NCI-H1930 (cell line): ENCODE results near the gene HOXD10.
A peak's percentile ranks its signal among the peaks of the same experiment; 100 is the strongest.

Source experiments
- DNase-seq, 2 experiments: peaks; one replicate each; lab custom pipeline; 2025; lab: John Stamatoyannopoulos, UW

Gene HOXD10

GRCh38 chr2:176151442-176152287 is 35.1 kb downstream of the HOXD10 start, which contains the start of gene HOXD4:
Gene HOXD4, plus strand, starts transcription at chr2:176151550. Its CDS starts 84 bp downstream, at chr2:176151634.
- DNase-seq, result no peak

DNA sequence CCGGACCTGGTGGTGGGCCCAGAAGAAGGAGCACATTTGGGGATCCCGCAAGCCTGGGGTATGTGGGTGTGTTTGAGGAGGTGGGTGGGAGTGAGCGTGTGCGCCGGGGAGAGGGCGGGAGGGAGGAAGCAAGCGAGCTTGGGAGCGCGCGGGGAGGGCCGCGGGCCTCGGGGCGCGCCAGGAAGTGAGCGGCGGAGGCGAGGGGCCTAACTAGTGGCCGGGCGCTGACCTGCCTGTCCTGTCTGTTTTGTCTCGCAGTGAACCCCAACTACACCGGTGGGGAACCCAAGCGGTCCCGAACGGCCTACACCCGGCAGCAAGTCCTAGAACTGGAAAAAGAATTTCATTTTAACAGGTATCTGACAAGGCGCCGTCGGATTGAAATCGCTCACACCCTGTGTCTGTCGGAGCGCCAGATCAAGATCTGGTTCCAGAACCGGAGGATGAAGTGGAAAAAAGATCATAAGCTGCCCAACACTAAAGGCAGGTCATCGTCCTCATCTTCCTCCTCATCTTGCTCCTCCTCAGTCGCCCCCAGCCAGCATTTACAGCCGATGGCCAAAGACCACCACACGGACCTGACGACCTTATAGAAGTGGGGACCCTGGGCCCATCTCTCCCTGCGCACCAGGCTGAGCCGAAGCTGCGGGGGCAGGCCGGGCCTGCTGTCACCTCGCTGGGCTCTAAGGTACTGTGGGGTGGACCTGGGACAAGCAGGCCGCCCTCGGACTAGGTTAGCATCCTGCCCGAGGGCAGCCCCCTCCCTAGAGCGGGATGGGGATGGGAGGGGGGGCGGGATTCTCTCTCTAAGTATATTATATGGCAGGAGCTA is 36.0 kb downstream of the HOXD10 start:
- DNase-seq, result no peak

GRCh38 chr2:176154576-176155252 is 38.1 kb downstream of the HOXD10 start:
- DNase-seq, result no peak

DNA sequence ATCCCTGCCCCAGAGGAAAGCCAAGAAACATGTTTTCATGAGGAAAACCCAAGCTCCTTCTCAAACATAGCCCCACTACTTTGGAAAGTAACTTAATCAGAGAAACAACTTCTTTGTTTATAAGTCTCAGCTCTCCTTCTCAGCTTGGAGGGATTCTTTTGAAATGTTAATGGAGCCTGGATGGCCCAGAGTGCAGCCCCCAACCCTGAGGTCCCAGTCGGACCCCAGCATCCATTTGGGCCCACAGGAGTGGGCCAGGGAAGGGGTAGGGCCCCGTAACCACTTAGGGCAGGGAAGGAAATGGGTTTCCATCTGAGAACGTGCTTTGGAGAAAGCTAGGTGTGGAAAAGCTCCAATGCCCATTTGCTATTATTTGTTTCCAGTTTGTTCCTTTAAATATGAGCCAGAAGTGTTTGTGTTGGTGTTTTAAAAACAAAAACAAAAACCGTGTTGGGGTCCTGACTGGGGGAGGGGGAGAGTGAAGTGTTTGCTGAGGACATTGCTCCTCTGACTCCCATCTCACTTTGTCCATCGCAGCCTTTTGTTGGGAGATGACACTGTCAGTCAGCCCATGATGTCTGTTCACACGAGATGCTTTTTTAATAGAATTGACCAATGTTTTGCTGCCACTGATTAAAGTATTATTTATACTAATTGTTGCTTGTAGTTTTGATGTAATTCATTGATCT is 38.9 kb downstream of the HOXD10 start:
- DNase-seq, result no peak

DNA sequence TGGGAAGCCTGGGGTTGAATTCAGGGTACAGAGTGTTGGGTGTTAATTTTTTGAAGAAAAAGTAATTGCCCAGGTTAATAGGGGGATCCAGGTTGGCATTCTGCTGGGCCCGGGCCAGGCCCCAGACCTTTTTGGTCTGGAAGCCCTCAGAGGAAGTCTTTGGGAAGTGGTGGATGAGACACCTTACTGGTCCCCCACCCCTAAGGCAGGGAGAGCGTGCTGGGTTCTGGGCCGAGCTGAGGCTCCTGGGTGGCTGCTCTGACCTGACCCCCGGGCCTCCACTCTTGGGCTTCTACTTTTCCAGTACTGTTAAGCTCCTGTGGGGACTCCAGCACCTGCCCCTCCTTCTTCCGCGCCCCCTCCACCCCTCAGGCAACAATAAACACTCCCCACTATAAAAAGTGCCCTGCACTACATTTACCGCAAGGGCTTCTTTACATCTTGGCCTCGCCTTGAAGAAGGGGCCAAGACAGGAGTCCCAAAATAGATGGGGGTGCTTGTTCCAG is 39.8 kb downstream of the HOXD10 start:
- no peak for DNase-seq

- DNase-seq, result no peak
Measured at GRCh38 chr2:176156807-176157498, 40.4 kb downstream of the HOXD10 start, which contains the start of gene HOXD3. Gene HOXD3, plus strand, starts transcription at chr2:176157307. Its CDS starts 11,808 bp downstream, at chr2:176169115.

DNA sequence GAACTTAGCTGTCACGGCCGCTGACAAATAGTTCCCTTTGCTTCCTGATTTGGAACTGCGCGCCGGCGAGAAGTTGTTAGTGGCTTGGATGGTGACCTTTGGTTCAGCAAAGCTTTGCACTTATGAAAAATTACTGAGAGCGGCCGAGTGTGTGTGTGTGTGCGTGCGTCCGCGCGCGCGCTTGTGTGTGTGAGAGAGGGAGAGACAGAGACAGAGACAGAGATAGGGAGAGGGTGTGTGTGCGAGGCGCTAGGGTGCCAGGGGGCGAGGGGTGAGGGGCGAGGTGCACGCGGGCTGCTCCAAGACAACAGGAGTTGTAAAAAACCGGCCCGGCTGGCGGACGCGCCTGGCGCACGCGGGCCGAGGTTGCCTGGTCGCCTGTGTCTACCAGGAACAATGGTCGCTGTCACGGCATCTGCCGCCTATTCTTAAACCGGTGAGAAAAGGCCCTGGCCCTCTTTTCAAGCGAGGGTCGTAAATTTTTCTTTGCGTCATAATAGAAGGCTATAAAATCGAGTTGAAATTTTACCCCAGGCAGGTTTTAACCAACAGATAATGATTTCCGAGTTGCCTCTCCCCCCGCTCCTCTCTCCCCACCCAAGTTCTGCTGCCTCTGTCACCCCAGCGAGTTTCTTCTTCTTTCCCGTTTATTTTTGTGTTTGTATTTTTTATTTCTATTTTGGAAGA is 41.1 kb downstream of the HOXD10 start:
- peak; percentile 43 to 51 for DNase-seq

GRCh38 chr2:176158186-176158591 is 41.6 kb downstream of the HOXD10 start:
- no peak for DNase-seq

DNA sequence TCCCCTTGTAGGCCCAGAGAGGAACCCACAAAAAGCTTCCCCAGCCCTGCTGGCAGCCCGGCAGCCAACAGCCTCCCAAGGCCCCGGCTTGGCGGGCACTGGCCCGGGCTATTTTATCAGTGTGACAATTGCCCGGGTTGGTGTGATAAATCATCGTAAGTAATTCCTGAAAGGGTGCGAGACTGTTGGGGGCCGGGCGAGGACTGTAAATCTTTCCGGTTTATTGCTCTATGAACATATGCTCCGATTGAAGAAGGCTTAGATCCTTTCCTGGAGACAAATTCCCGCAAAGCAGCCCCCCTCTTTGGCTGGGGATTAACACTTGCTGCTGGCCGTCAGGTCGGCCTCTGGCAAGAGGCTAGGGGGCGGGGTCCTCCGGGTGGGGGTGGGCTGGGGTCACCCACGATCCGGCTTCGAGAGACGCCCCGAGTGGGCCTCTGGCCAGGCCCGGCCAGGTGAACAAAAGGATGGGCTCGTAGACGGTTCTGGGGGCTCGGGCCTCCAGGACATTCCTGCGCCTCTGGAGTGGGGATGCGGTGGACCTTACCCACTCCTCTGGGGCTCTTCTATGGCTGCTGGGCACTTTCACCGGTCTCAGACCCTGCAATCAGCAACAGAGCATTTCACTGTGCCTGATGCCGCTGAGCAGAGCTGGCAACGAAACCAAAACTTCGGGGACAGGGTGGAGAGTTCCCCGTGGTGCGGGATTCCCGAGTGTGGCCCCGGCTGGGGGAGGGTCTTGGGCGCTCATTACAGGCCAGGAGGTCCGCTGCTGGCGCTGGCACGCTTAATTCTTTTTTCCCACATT is 42.5 kb downstream of the HOXD10 start:
- no peak for DNase-seq

- DNase-seq, result no peak
Measured at GRCh38 chr2:176159663-176160250, 43.2 kb downstream of the HOXD10 start.

DNA sequence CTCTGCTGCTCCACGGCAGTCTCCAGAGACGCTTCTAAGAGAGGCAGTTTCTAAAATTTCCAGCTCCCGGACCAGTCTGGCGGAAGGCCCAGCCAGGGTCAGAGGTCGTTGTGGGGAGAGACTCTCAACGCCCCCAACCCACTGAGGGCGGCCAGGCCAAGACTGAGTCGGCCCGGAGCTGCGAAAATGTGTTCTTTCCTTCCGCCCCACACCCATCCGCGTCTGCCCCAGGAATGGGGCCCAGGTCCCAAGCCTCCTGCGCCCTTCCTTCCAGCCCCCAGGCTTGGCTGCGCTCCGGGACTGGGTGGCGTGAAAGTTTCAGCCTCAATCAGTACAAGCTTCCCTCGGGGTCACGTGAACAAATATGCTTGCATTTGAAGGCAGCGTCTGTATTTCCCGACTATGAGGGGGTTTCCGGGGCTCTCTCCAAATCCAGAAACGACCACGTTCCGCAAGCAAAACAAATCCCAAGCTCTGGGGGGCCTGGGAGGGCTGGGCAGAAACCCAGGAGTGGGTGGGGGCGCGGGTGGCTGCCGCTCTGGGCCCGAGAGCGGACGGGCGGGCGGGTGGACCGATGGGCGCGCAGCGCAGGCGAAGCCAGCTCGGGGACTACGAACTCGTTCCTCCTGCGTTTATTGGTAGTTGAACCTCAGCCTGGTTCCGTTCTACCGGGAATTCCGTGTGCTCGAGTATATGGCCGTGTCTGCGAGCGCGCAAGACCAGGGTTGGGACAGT is 43.8 kb downstream of the HOXD10 start:
- DNase-seq, result no peak

DNA sequence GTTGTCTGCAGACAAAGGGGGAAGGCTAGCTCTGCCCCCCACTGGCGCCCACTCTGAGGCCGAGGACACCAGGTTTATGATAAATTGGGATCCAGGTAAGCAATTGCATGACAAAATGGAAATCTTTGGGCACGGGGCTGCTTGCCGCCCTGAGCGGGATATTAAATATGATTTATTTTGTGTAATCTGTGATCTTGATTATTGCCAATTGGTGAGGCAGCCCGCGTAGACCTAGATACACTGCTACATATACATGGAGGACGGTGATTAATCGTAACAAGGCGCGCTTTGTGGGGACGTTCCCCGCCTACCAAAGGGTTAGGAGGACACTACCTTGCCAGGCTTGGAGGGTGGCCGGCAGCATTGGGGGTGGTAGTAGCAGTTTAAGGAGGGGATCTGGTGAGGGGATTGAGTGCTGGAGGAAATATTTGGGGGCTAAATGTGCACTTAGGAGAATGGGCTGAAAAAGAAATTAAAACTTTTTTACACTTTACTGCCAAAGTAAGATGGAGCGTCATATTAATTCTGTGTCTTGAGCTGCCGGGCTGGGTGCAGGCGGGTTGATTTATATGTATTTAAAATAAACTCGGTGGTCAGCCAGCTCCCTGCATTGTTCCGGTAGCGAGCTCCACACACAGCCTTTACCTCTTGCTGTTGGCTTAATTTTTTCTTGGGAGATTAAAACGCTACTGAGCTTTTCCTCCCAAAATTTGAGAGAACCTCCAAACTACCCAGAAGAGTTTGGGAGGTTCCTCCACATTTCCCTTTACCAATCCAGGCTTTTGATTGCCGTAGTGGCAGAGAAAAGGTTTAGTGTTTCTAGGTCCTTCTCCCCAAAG is 44.6 kb downstream of the HOXD10 start:
- no peak for DNase-seq

- no peak for DNase-seq
Measured at GRCh38 chr2:176161825-176162626, 45.4 kb downstream of the HOXD10 start.

- no peak for DNase-seq
Measured at GRCh38 chr2:176162911-176163671, 46.5 kb downstream of the HOXD10 start.

GRCh38 chr2:176163672-176164056 is 47.1 kb downstream of the HOXD10 start:
- DNase-seq, result no peak

DNA sequence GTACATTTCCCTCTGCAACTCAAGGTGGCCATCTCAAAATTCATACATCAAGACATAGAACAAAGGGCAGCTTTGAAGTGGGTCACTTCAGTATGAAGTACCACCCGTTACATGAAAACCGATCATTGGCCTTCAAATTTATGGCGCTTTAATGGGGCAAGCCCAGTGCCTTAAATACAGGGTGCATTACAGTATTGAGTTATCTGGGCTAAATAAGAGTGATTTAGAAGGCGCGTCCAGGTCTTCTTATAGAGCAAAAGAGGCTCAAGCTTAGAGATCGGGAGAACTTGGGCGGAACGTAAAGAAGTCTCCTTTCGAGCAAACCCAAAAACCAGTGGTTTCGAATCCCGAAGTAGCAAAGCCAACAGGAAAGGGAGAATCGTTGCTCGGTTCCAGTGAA is 47.6 kb downstream of the HOXD10 start:
- no peak for DNase-seq
